Measurements from ENCODE around the gene TTC23L. TPM values are rescaled to one million over a fixed set of nuclear protein-coding genes. Genes with fewer than 3 reads are reported as not detected.

The TTC23L gene
- total RNA-seq, 4 donors from 2014 or later = 0.13 to 0.73 TPM; not detected in 2

- Histone ChIP-seq H3K9me3 (no peaks in the 10 kb centered on the region), H3K36me3 (peaks cover 0 to 44% of the 10 kb centered on the region in 2 donors), H3K4me1 (peaks cover 11 to 49% (median 18%) of the 10 kb centered on the region in 3 donors), H3K27ac (peak overlapping the region; percentile 51 to 93 (median 90)), H3K4me3 (no peak overlapping the region), H3K27me3 (no peaks in the 10 kb centered on the region)
- TF ChIP-seq POLR2AphosphoS5 (IDR thresholded peaks at IDR 0.05) (peak; percentile 75), EP300 (IDR thresholded peaks at IDR 0.05) (no peak)
- 47 to 52% methylated on average over 2 of the region's 2 CpGs for WGBS, 2 donors (ENCODE audit: low coverage in 1 of 2)
- ATAC-seq = no peak
Observed at GRCh38 chr5:34913072-34913471, 74.1 kb downstream of the TTC23L start.

GRCh38 chr5:34914671-34915138, 75.7 kb downstream of the TTC23L start:
- TF ChIP-seq EP300 (IDR thresholded peaks at IDR 0.05) (no peak), POLR2AphosphoS5 (IDR thresholded peaks at IDR 0.05) (no peak), POLR2A (IDR thresholded peaks at IDR 0.05) (no peak), CTCF (IDR thresholded peaks at IDR 0.05) (no peak)
- no peaks in the 10 kb centered on the region for H3K27me3 ChIP-seq

GRCh38 chr5:34915139-34915855, 76.3 kb downstream of the TTC23L start, which contains the start of the genes BRIX1 and RAD1:
TSS of gene BRIX1 (plus strand) at chr5:34915711. CDS start at chr5:34915739, 28 bp downstream.
TSS of gene RAD1 (minus strand) at chr5:34915504. CDS start at chr5:34914892, 612 bp downstream.
- Histone ChIP-seq H3K27me3 (no peaks in the 10 kb centered on the region), H3K27ac (peak within 1 kb of the TSS; percentile 67 to 93 (median 90)), H3K9me3 (no peaks in the 10 kb centered on the region), H3K36me3 (peaks cover 0 to 40% of the 10 kb centered on the region in 2 donors), H3K4me3 (peak within 1 kb of the TSS; percentile 80 to 92), H3K4me1 (peaks cover 11 to 51% (median 18%) of the 10 kb centered on the region in 3 donors)
- ATAC-seq = peak; percentile 99
- peak; percentile 93 for TF ChIP-seq POLR2AphosphoS5 (IDR thresholded peaks at IDR 0.05)
- TF ChIP-seq EP300 (IDR thresholded peaks at IDR 0.05) = no peak
- peak in 3 of 4 experiments; percentile 5 to 46 (median 26) for TF ChIP-seq CTCF (IDR thresholded peaks at IDR 0.05)
- peak; percentile 52 to 65 for TF ChIP-seq POLR2A (IDR thresholded peaks at IDR 0.05)
- WGBS, 2 donors (ENCODE audit: low coverage in 1 of 2) = 0 to 1% methylated on average over 9 to 22 of the region's 67 CpGs

More at GRCh38 chr5:34914671-34915138, 75.7 kb downstream of the TTC23L start:
- Histone ChIP-seq H3K4me1 (peaks cover 11 to 51% (median 18%) of the 10 kb centered on the region in 3 donors), H3K9me3 (no peaks in the 10 kb centered on the region), H3K4me3 (peak overlapping the region; percentile 80 to 92), H3K36me3 (peaks cover 0 to 40% of the 10 kb centered on the region in 2 donors), H3K27ac (peak overlapping the region; percentile 67 to 93 (median 90))
- ATAC-seq = no peak
- WGBS, 2 donors (ENCODE audit: low coverage in 1 of 2) = 3 to 5% methylated on average over 6 to 19 of the region's 20 CpGs

GRCh38 chr5:34915856-34916192, 76.9 kb downstream of the TTC23L start:
- H3K27ac ChIP-seq = peak overlapping the region; percentile 54 to 93 (median 90)
- peak overlapping the region; percentile 80 to 92 for H3K4me3 ChIP-seq
- ATAC-seq = no peak
- TF ChIP-seq EP300 (IDR thresholded peaks at IDR 0.05) = no peak
- TF ChIP-seq CTCF (IDR thresholded peaks at IDR 0.05) = no peak
- no peak for TF ChIP-seq POLR2AphosphoS5 (IDR thresholded peaks at IDR 0.05)
- TF ChIP-seq POLR2A (IDR thresholded peaks at IDR 0.05) = no peak
- 0 to 2% methylated on average over 9 to 20 of the region's 20 CpGs for WGBS, 2 donors (ENCODE audit: low coverage in 1 of 2)
- H3K36me3 ChIP-seq = peaks cover 0 to 40% of the 10 kb centered on the region in 2 donors
- no peaks in the 10 kb centered on the region for H3K27me3 ChIP-seq
- H3K9me3 ChIP-seq = no peaks in the 10 kb centered on the region
- H3K4me1 ChIP-seq = peaks cover 11 to 51% (median 18%) of the 10 kb centered on the region in 3 donors

- TF ChIP-seq EP300 (IDR thresholded peaks at IDR 0.05) (no peak), POLR2AphosphoS5 (IDR thresholded peaks at IDR 0.05) (no peak), CTCF (IDR thresholded peaks at IDR 0.05) (no peak), POLR2A (IDR thresholded peaks at IDR 0.05) (no peak)
- Histone ChIP-seq H3K27ac (peak overlapping the region in 1 of 4 donors; percentile 90), H3K27me3 (no peaks in the 10 kb centered on the region), H3K9me3 (no peaks in the 10 kb centered on the region), H3K4me3 (peak overlapping the region; percentile 80 to 92), H3K36me3 (peaks cover 0 to 40% of the 10 kb centered on the region in 2 donors), H3K4me1 (peaks cover 11 to 51% (median 18%) of the 10 kb centered on the region in 3 donors)
- ATAC-seq = no peak
- 15 to 24% methylated on average over 6 of the region's 6 CpGs for WGBS, 2 donors (ENCODE audit: low coverage in 1 of 2)
Observed at GRCh38 chr5:34916518-34916917, 77.6 kb downstream of the TTC23L start.

Measured in gastroesophageal sphincter (tissue), 4 donors.